ENCODE results near the gene HECTD4. TPM values are rescaled to one million over a fixed set of nuclear protein-coding genes. Genes with fewer than 3 reads are reported as not detected.

The HECTD4 gene
- total and polyA plus RNA-seq, 2 donors (not counting 1 experiment from before 2014, with no cell fraction given), result 46.4 to 92.2 TPM

DNA sequence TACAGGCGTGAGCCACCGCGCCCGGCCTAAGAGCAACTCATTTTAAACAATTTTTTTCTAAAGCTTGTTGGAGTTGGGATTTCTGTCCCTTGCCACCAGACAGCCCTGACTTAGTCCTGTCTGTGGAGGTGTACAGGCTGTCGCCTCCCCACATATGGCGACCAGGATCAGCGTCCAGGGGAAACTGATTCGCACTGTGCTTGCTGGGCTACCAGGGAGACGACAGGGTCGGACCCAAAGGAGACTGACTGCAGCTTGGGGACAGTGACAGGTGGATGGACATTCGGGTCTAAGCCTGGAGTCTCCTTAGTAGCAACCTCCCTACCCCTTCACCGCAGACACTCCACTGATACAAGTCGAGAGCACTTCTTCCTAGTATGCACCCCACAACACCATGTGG, 216.6 kb downstream of the HECTD4 start:
- H4K20me1 ChIP-seq (ENCODE audit: control insufficient read depth, insufficient read depth, low read length, poor library complexity, severe bottlenecking), result no peaks in the 10 kb centered on the region
- no peak for DNase-seq
- H3K36me3 ChIP-seq (replicated peaks in 1 of 2; ENCODE audit: control extremely low read depth in 1 of 2, control insufficient read depth in 1 of 2, extremely low read depth in 1 of 2, insufficient read depth in 2 of 2, low read length in 1 of 2), result peaks cover 3 to 47% of the 10 kb centered on the region in 2 experiments
- peaks cover 0 to 5% of the 10 kb centered on the region in 2 donors for H3K4me1 ChIP-seq (ENCODE audit: control insufficient read depth in 2 of 2, insufficient read depth in 2 of 2, low read length in 2 of 2)
- no peak for ATAC-seq (ENCODE audit: low read depth)
- POLR2A ChIA-PET, result no interaction called here
- no peak overlapping the region for H3K4me2 ChIP-seq (replicated peaks; ENCODE audit: low read depth, low read length, poor library complexity, severe bottlenecking)
- WGBS (ENCODE audit: insufficient coverage), result 97% methylated on average over 7 of the region's 13 CpGs
- TF ChIP-seq, protein P1, sequence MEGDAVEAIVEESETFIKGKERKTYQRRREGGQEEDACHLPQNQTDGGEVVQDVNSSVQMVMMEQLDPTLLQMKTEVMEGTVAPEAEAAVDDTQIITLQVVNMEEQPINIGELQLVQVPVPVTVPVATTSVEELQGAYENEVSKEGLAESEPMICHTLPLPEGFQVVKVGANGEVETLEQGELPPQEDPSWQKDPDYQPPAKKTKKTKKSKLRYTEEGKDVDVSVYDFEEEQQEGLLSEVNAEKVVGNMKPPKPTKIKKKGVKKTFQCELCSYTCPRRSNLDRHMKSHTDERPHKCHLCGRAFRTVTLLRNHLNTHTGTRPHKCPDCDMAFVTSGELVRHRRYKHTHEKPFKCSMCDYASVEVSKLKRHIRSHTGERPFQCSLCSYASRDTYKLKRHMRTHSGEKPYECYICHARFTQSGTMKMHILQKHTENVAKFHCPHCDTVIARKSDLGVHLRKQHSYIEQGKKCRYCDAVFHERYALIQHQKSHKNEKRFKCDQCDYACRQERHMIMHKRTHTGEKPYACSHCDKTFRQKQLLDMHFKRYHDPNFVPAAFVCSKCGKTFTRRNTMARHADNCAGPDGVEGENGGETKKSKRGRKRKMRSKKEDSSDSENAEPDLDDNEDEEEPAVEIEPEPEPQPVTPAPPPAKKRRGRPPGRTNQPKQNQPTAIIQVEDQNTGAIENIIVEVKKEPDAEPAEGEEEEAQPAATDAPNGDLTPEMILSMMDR (IDR thresholded peaks at IDR 0.05), result no peak
- no peak for TF ChIP-seq EZH2 (IDR thresholded peaks at IDR 0.05; ENCODE audit: borderline replicate concordance, insufficient read depth, low read depth, low read length, poor library complexity, severe bottlenecking)
- Mint-ChIP-seq H3K27me3 (no peaks in the 10 kb centered on the region), H3K9me3 (ENCODE audit: insufficient read depth) (no peaks in the 10 kb centered on the region), H3K4me1 (peaks cover 6% of the 10 kb centered on the region), H3K4me3 (no peak overlapping the region), H3K27ac (no peak overlapping the region)
- H3K4me3 ChIP-seq (ENCODE audit: control extremely low read depth in 1 of 5, extremely low read depth in 1 of 5, insufficient read depth in 1 of 5, low read depth in 2 of 5, low read length in 4 of 5), result no peak overlapping the region
- no peak overlapping the region for H2AFZ ChIP-seq (ENCODE audit: insufficient read depth, low read depth, low read length, poor library complexity, severe bottlenecking)
- no peaks in the 10 kb centered on the region for H3K27me3 ChIP-seq (replicated peaks in 1 of 4; ENCODE audit: control extremely low read depth in 1 of 4, control insufficient read depth in 3 of 4, insufficient read depth in 4 of 4, low read length in 3 of 4)
- H3K27ac ChIP-seq (ENCODE audit: low read length in 2 of 2), result no peak overlapping the region
- H3K9me3 ChIP-seq (ENCODE audit: control extremely low read depth in 1 of 3, control insufficient read depth in 2 of 3, insufficient read depth in 1 of 3, low read length in 2 of 3), result peaks cover 0 to 3% (median 0%) of the 10 kb centered on the region in 3 donors
- CTCF ChIA-PET, result no interaction called here
- H3K9ac ChIP-seq (ENCODE audit: low read length), result no peak overlapping the region
- intact Hi-C loops (cut with micrococcal nuclease), result no loop called here
- H3K79me2 ChIP-seq (ENCODE audit: control insufficient read depth, insufficient read depth, low read length), result no peaks in the 10 kb centered on the region

DNA sequence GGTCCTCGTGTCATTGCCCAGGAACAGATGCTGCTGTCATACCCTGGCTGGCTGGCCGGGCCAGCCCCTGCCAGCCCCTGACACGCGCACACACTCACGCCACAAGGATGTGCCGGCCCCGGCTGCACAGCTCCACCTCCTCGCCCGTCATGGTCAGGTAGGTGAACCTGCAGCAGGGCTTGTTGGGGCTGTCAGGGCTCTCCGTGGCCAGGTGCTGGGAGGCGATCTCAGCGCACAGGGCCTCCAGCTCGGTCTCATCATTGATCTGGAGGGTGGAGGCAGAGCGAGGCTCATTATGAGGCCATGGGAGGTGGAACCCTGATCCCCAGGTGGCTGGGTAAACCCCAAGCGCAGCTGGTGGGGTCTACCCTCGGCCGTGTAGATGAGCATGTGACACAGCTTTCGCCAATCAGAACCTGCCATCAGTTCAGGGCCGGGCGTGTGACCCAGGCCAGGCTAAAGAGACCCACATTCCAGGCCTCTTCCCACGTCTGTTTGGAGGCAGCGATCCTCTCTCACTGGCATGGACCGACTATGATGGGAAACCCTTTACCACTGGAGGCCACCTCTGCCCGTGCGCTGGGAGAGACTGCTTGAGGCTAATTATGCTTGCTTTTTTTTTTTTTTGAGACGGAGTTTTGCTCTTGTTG, 218.1 kb downstream of the HECTD4 start:
- peaks cover 0 to 11% (median 8%) of the 10 kb centered on the region in 3 donors for H3K9me3 ChIP-seq (ENCODE audit: control extremely low read depth in 1 of 3, control insufficient read depth in 2 of 3, insufficient read depth in 1 of 3, low read length in 2 of 3)
- DNase-seq (no peak), ATAC-seq (ENCODE audit: low read depth) (no peak)
- no peaks in the 10 kb centered on the region for H4K20me1 ChIP-seq (ENCODE audit: control insufficient read depth, insufficient read depth, low read length, poor library complexity, severe bottlenecking)
- H3K79me2 ChIP-seq (ENCODE audit: control insufficient read depth, insufficient read depth, low read length), result no peaks in the 10 kb centered on the region
- no peaks in the 10 kb centered on the region for H3K27me3 Mint-ChIP-seq
- H3K27ac ChIP-seq (ENCODE audit: low read length in 2 of 2), result no peak overlapping the region
- peaks cover 7 to 8% of the 10 kb centered on the region in 2 donors for H3K4me1 ChIP-seq (ENCODE audit: control insufficient read depth in 2 of 2, insufficient read depth in 2 of 2, low read length in 2 of 2)
- H3K27me3 ChIP-seq (replicated peaks in 1 of 4; ENCODE audit: control extremely low read depth in 1 of 4, control insufficient read depth in 3 of 4, insufficient read depth in 4 of 4, low read length in 3 of 4), result no peaks in the 10 kb centered on the region
- intact Hi-C loops (cut with micrococcal nuclease), result no loop called here
- no peak for TF ChIP-seq EZH2 (IDR thresholded peaks at IDR 0.05; ENCODE audit: borderline replicate concordance, insufficient read depth, low read depth, low read length, poor library complexity, severe bottlenecking)
- TF ChIP-seq, protein P1 (IDR thresholded peaks at IDR 0.05), result no peak
- peaks cover 0 to 52% of the 10 kb centered on the region in 2 experiments for H3K36me3 ChIP-seq (replicated peaks in 1 of 2; ENCODE audit: control extremely low read depth in 1 of 2, control insufficient read depth in 1 of 2, extremely low read depth in 1 of 2, insufficient read depth in 2 of 2, low read length in 1 of 2)
- no peak overlapping the region for H3K4me3 ChIP-seq (ENCODE audit: control extremely low read depth in 1 of 5, extremely low read depth in 1 of 5, insufficient read depth in 1 of 5, low read depth in 2 of 5, low read length in 4 of 5)
- no peak overlapping the region for H3K9ac ChIP-seq (ENCODE audit: low read length)
- WGBS (ENCODE audit: insufficient coverage), result 97% methylated on average over 26 of the region's 26 CpGs
- no peak overlapping the region for H3K4me2 ChIP-seq (replicated peaks; ENCODE audit: low read depth, low read length, poor library complexity, severe bottlenecking)
- peaks cover 9% of the 10 kb centered on the region for H3K4me1 Mint-ChIP-seq
- CTCF ChIA-PET, result no interaction called here
- no peak overlapping the region for H3K4me3 Mint-ChIP-seq
- no peak overlapping the region for H2AFZ ChIP-seq (ENCODE audit: insufficient read depth, low read depth, low read length, poor library complexity, severe bottlenecking)
- POLR2A ChIA-PET, result interaction anchor here (1.1 kb wide), 1 partner anchor 11 kb away, joined by 5 read pairs; no protein-coding TSS in a partner anchor
- H3K9me3 Mint-ChIP-seq (ENCODE audit: insufficient read depth), result no peaks in the 10 kb centered on the region
- H3K27ac Mint-ChIP-seq, result no peak overlapping the region

All from B cell (primary cell).